ENCODE results near the gene SLC26A6.
A peak's percentile ranks its signal among the peaks of the same experiment; 100 is the strongest.

Gene SLC26A6

GRCh38 chr3:48635222-48636021 is at the start of gene SLC26A6:
Gene SLC26A6, minus strand, starts transcription at chr3:48635461. Its CDS starts 68 bp downstream, at chr3:48635393.
- DNase-seq (ENCODE audit: low read depth in 1 of 2, low spot score in 1 of 2): peak; percentile 96 to 98
- in situ Hi-C loops (cut with HindIII; ENCODE audit: low pct_unique_long_range_greater_than_20kb, low sequenced_read_pairs): no loop called here
- no peak for TF ChIP-seq JUND (IDR thresholded peaks at IDR 0.05; ENCODE audit: low read depth)

GRCh38 chr3:48684480-48685143 is 49.4 kb upstream of the SLC26A6 start:
- DNase-seq (ENCODE audit: low read depth in 1 of 2, low spot score in 1 of 2): no peak
- in situ Hi-C loops (cut with HindIII; ENCODE audit: low pct_unique_long_range_greater_than_20kb, low sequenced_read_pairs): no loop called here
- TF ChIP-seq JUND (IDR thresholded peaks at IDR 0.05; ENCODE audit: low read depth): no peak

- in situ Hi-C loops (cut with HindIII; ENCODE audit: low pct_unique_long_range_greater_than_20kb, low sequenced_read_pairs): no loop called here
- DNase-seq (ENCODE audit: low read depth in 1 of 2, low spot score in 1 of 2): no peak
- TF ChIP-seq JUND (IDR thresholded peaks at IDR 0.05; ENCODE audit: low read depth): no peak
These were observed 48.7 kb upstream of the SLC26A6 start for GRCh38 chr3:48684054-48684349.

- TF ChIP-seq JUND (IDR thresholded peaks at IDR 0.05; ENCODE audit: low read depth): no peak
- no peak for DNase-seq (ENCODE audit: low read depth in 1 of 2, low spot score in 1 of 2)
- in situ Hi-C loops (cut with HindIII; ENCODE audit: low pct_unique_long_range_greater_than_20kb, low sequenced_read_pairs): no loop called here
These were observed 47.5 kb upstream of the SLC26A6 start for GRCh38 chr3:48682786-48683185.

GRCh38 chr3:48681974-48682610 is 46.8 kb upstream of the SLC26A6 start:
- no peak for DNase-seq (ENCODE audit: low read depth in 1 of 2, low spot score in 1 of 2)
- TF ChIP-seq JUND (IDR thresholded peaks at IDR 0.05; ENCODE audit: low read depth): no peak
- in situ Hi-C loops (cut with HindIII; ENCODE audit: low pct_unique_long_range_greater_than_20kb, low sequenced_read_pairs): no loop called here

- in situ Hi-C loops (cut with HindIII; ENCODE audit: low pct_unique_long_range_greater_than_20kb, low sequenced_read_pairs): no loop called here
- TF ChIP-seq JUND (IDR thresholded peaks at IDR 0.05; ENCODE audit: low read depth): no peak
- no peak for DNase-seq (ENCODE audit: low read depth in 1 of 2, low spot score in 1 of 2)
These were observed 46.2 kb upstream of the SLC26A6 start for GRCh38 chr3:48681541-48681880.

- in situ Hi-C loops (cut with HindIII; ENCODE audit: low pct_unique_long_range_greater_than_20kb, low sequenced_read_pairs): no loop called here
- DNase-seq (ENCODE audit: low read depth in 1 of 2, low spot score in 1 of 2): no peak
- TF ChIP-seq JUND (IDR thresholded peaks at IDR 0.05; ENCODE audit: low read depth): no peak
These were observed 45.7 kb upstream of the SLC26A6 start for GRCh38 chr3:48680811-48681540.

- DNase-seq (ENCODE audit: low read depth in 1 of 2, low spot score in 1 of 2): no peak
- no peak for TF ChIP-seq JUND (IDR thresholded peaks at IDR 0.05; ENCODE audit: low read depth)
- in situ Hi-C loops (cut with HindIII; ENCODE audit: low pct_unique_long_range_greater_than_20kb, low sequenced_read_pairs): no loop called here
These were observed 44.4 kb upstream of the SLC26A6 start for GRCh38 chr3:48679411-48680391.

- DNase-seq (ENCODE audit: low read depth in 1 of 2, low spot score in 1 of 2): no peak
- TF ChIP-seq JUND (IDR thresholded peaks at IDR 0.05; ENCODE audit: low read depth): no peak
- in situ Hi-C loops (cut with HindIII; ENCODE audit: low pct_unique_long_range_greater_than_20kb, low sequenced_read_pairs): no loop called here
These were observed 43.5 kb upstream of the SLC26A6 start for GRCh38 chr3:48678566-48679380.

GRCh38 chr3:48678056-48678455 is 42.8 kb upstream of the SLC26A6 start:
- in situ Hi-C loops (cut with HindIII; ENCODE audit: low pct_unique_long_range_greater_than_20kb, low sequenced_read_pairs): no loop called here
- no peak for DNase-seq (ENCODE audit: low read depth in 1 of 2, low spot score in 1 of 2)
- TF ChIP-seq JUND (IDR thresholded peaks at IDR 0.05; ENCODE audit: low read depth): no peak

- DNase-seq (ENCODE audit: low read depth in 1 of 2, low spot score in 1 of 2): no peak
- no peak for TF ChIP-seq JUND (IDR thresholded peaks at IDR 0.05; ENCODE audit: low read depth)
- in situ Hi-C loops (cut with HindIII; ENCODE audit: low pct_unique_long_range_greater_than_20kb, low sequenced_read_pairs): no loop called here
These were observed 39.2 kb upstream of the SLC26A6 start for GRCh38 chr3:48674505-48674904.
